K562 (cell line): ENCODE data around the gene PLGRKT. TPM values are rescaled to one million over a fixed set of nuclear protein-coding genes. Genes with fewer than 3 reads are reported as not detected.
A peak's percentile ranks its signal among the peaks of the same experiment; 100 is the strongest.

Experiments
- ATAC-seq: fragments of 200-7000 bp; cut with Tn5 transposase; 3 replicates; pipeline ENCODE4 v1.9.1; 2020; ENCODE audit warnings: moderate library complexity
- BruUV-seq: library from RNA; stranded (reverse); fragments of 400-500 nt; replicated peaks from 2 replicates; lab custom pipeline; 2021; lab: Mats Ljungman, UMichigan
- CTCF ChIA-PET: fragments of 300-600 bp; formaldehyde crosslinking; extraction: SDS; loops from one replicate; lab custom pipeline; 2021; ENCODE audit warnings: low intra/inter-chr PET ratio; lab: Yijun Ruan, JAX
- POLR2A ChIA-PET: fragments of 300-600, 350-650 bp; sonication (Branson Sonifier 250); formaldehyde crosslinking; extraction: SDS; loops from one replicate; lab custom pipeline; 2021; ENCODE audit warnings: antibody characterized with exemption, inconsistent platforms; lab: Yijun Ruan, JAX
- DNase-seq, 4 experiments: peaks; one replicate each; pipeline versions ENCODE4 v3.0.0 to v3.0.0-alpha.2; 2011 to 2018; ENCODE audit warnings: low spot score in 3 of 4, mixed read lengths in 3 of 4; ENCODE audit errors: extremely low read depth in 1 of 4
- FAIRE-seq: peaks from 2 replicates; lab custom pipeline; 2011; peaks lifted over from hg19 to GRCh38; lab: Jason Lieb, UNC
- H2AFZ ChIP-seq: 2 replicates; pipeline ENCODE4 v1.6.0; 2011; ENCODE audit warnings: low read depth, low read length, control low read depth, inconsistent platforms
- H3K27ac ChIP-seq: fragments of 200-600 bp; 3 replicates; pipeline ENCODE4 v1.8.0; 2011; ENCODE audit warnings: low read depth, mild to moderate bottlenecking, control low read depth, inconsistent platforms, low read length, moderate library complexity, mixed read lengths; ENCODE audit errors: extremely low read depth
- H3K27me3 ChIP-seq, 2 experiments: fragments of 300-600 bp in 1 of 2; 2 replicates in 1 of 2; 3 replicates in 1 of 2; pipeline versions ENCODE4 v1.6.0 to v1.8.0; 2011; ENCODE audit warnings: inconsistent platforms in 2 of 2, low read length in 2 of 2, mild to moderate bottlenecking in 1 of 2, mixed read lengths in 1 of 2, moderate library complexity in 1 of 2; ENCODE audit not compliant: control insufficient read depth in 2 of 2, insufficient read depth in 2 of 2
- H3K36me3 ChIP-seq: fragments of 300-600 bp; 3 replicates; pipeline ENCODE4 v1.8.0; 2011; ENCODE audit warnings: mild to moderate bottlenecking, low read length, inconsistent platforms; ENCODE audit not compliant: control insufficient read depth, insufficient read depth
- H3K4me1 ChIP-seq, 2 experiments: fragments of 200-600 bp in 1 of 2; replicated peaks in 1 of 2; 2 replicates in 1 of 2; 3 replicates in 1 of 2; pipeline versions ENCODE4 v1.5.1 to v1.8.0; 2011; ENCODE audit warnings: inconsistent platforms in 2 of 2, low read length in 2 of 2, mild to moderate bottlenecking in 1 of 2, mixed read lengths in 1 of 2, moderate library complexity in 1 of 2; ENCODE audit not compliant: control insufficient read depth in 2 of 2, insufficient read depth in 2 of 2
- H3K4me2 ChIP-seq: 2 replicates; pipeline ENCODE4 v1.6.1; 2011; ENCODE audit warnings: low read length, control low read depth, inconsistent platforms, mixed read lengths; ENCODE audit not compliant: insufficient read depth
- H3K4me3 ChIP-seq: fragments of 200-600 bp; sonication (generic), shearing (Covaris generic); 2 replicates; pipeline ENCODE4 v1.5.1; 2016; ENCODE audit warnings: control low read depth, inconsistent platforms
- H3K79me2 ChIP-seq: fragments of 200-600 bp; 3 replicates; pipeline ENCODE4 v1.8.0; 2011; ENCODE audit warnings: low read length, inconsistent platforms; ENCODE audit not compliant: control insufficient read depth, insufficient read depth
- H3K9ac ChIP-seq, 2 experiments: 2 replicates each; pipeline versions ENCODE4 v1.6.0 to v1.6.1; 2011; ENCODE audit warnings: low read depth in 2 of 2, low read length in 2 of 2, control low read depth in 1 of 2, inconsistent platforms in 1 of 2, mild to moderate bottlenecking in 1 of 2, mixed read lengths in 1 of 2; ENCODE audit not compliant: insufficient read depth in 1 of 2
- H3K9me1 ChIP-seq: one replicate; pipeline ENCODE4 v1.6.0; 2011; ENCODE audit warnings: inconsistent platforms, mild to moderate bottlenecking, low read length, moderate library complexity; ENCODE audit not compliant: control insufficient read depth, insufficient read depth
- H3K9me3 ChIP-seq: replicated peaks from 2 replicates; pipeline ENCODE4 v1.5.1; 2011; ENCODE audit warnings: low read depth, low read length, inconsistent platforms; ENCODE audit not compliant: control insufficient read depth, insufficient read depth
- H4K20me1 ChIP-seq: replicated peaks from 2 replicates; pipeline ENCODE4 v1.6.1; 2011; ENCODE audit warnings: low read length, inconsistent platforms, mixed read lengths; ENCODE audit not compliant: control insufficient read depth, insufficient read depth
- CTBP1 ChIP-seq: fragments of 450-650 bp; IDR thresholded peaks from 2 replicates; pipeline ENCODE4 v1.6.1; 2016; ENCODE audit warnings: borderline replicate concordance
- DEAF1 ChIP-seq: fragments of 450-650 bp; formaldehyde crosslinking; IDR thresholded peaks from 2 replicates; pipeline ENCODE4 v1.4.0; 2020; ENCODE audit warnings: mild to moderate bottlenecking, moderate library complexity
- EHMT2 ChIP-seq: fragments of 450-650 bp; IDR thresholded peaks from 2 replicates; pipeline ENCODE4 v1.6.1; 2018; ENCODE audit warnings: antibody characterized with exemption
- GATAD2B ChIP-seq: fragments of 450-650 bp; IDR thresholded peaks from 2 replicates; pipeline ENCODE4 v1.6.1; 2017; ENCODE audit warnings: mild to moderate bottlenecking, borderline replicate concordance
- HDAC8 ChIP-seq: fragments of 450-650 bp; IDR thresholded peaks from 2 replicates; pipeline ENCODE4 v1.6.1; 2016; ENCODE audit warnings: mild to moderate bottlenecking, missing genetic modification characterization, moderate library complexity, missing compliant biosample characterization
- IRF9 ChIP-seq: fragments of 450-650 bp; IDR thresholded peaks from 2 replicates; pipeline ENCODE4 v1.6.1; 2016; ENCODE audit warnings: missing biosample characterization, missing genetic modification characterization
- MAFK ChIP-seq: IDR thresholded peaks from 2 replicates; pipeline ENCODE4 v1.6.1; 2011; ENCODE audit warnings: low read length, improper control_type of control experiment
- MAZ ChIP-seq, 2 experiments: fragments of 450-650 bp in 1 of 2; sonication (generic) in 1 of 2; formaldehyde crosslinking; IDR thresholded peaks in 1 of 2; conservative IDR thresholded peaks in 1 of 2; 2 replicates each; pipeline versions ENCODE4 v1.4.0 to v1.5.0; 2020; ENCODE audit warnings: mild to moderate bottlenecking in 1 of 2, missing genetic modification reagents in 1 of 2
- MEF2A ChIP-seq: IDR thresholded peaks from 2 replicates; pipeline ENCODE4 v1.6.1; 2011; ENCODE audit warnings: low read depth, mild to moderate bottlenecking, low read length, moderate library complexity; ENCODE audit not compliant: control insufficient read depth
- NCOA6 ChIP-seq: fragments of 450-650 bp; IDR thresholded peaks from 2 replicates; pipeline ENCODE4 v1.6.1; 2017; ENCODE audit warnings: mild to moderate bottlenecking
- ZNF121 ChIP-seq: sonication (generic); formaldehyde crosslinking; conservative IDR thresholded peaks from 2 replicates; pipeline ENCODE4 v1.8.0; 2022; ENCODE audit warnings: missing genetic modification reagents
- ZNF609 ChIP-seq: sonication (generic); formaldehyde crosslinking; IDR thresholded peaks from 2 replicates; pipeline ENCODE4 v1.8.1; 2023; ENCODE audit warnings: missing genetic modification reagents, mild to moderate bottlenecking, borderline replicate concordance
- WGBS: fragments of 100-300 bp; shearing (Covaris generic); methylation state at CpG from one replicate; pipeline ENCODE4 v1.1.6; 2016; ENCODE audit warnings: low coverage, mixed read lengths; ENCODE audit not compliant: insufficient coverage; ENCODE audit errors: missing lambda C conversion rate; 5-methylcytosine and 5-hydroxymethylcytosine counted together
- in situ Hi-C: fragments of 300-500 bp; cut with MboI; formaldehyde crosslinking; loops from 4 replicates; pipeline ENCODE4 v1.15.0; 2018; ENCODE audit warnings: inconsistent platforms, mixed read lengths
- intact Hi-C: fragments of 100-400 bp; cut with micrococcal nuclease; formaldehyde crosslinking; loops from 2 replicates; pipeline ENCODE4 v1.14.2; 2022
- polyA plus RNA-seq, 8 experiments: library from polyadenylated mRNA; depleted of rRNA in 4 of 8; stranded (reverse) in 5 of 8; unstranded in 3 of 8; fragments of >200 nt; fragmentation: Nextera tagmentation in 2 of 8; fragmentation: Illumina TruSeq in 1 of 8; extraction: Ambion mirVana in 2 of 8; extraction: Trizol in 1 of 8; gene quantifications; 2 replicates each; pipeline versions ENCODE4 v1.2.1 to v1.2.3, GENCODE V29; 2011 to 2014; ENCODE audit warnings: inconsistent platforms in 1 of 8, missing spikeins in 1 of 8
- total RNA-seq, 7 experiments: library from RNA; depleted of rRNA in 6 of 7; stranded (reverse); fragments of >200 nt in 6 of 7; fragmentation: Illumina TruSeq in 2 of 7; extraction: Trizol in 2 of 7; gene quantifications; 2 replicates each; pipeline versions ENCODE4 v1.2.1 to v1.2.3, GENCODE V29; 2011 to 2021; ENCODE audit warnings: low replicate concordance in 1 of 7

PLGRKT gene
- total and polyA plus RNA-seq, 9 of the 15 experiments (the other 6 are each of a cell fraction or from before 2014, with no cell fraction given), result 4.7 to 13.8 (median 6.5) TPM

GRCh38 chr9:5450359-5451091 is 12.8 kb upstream of the PLGRKT start, which contains the start of gene CD274:
Gene CD274, plus strand, starts transcription at chr9:5450542. Its CDS starts 5,572 bp downstream, at chr9:5456114.
- Histone ChIP-seq H3K4me1 (peaks cover 2 to 4% of the 10 kb centered on the region in 2 experiments; a peak in 2 of 5 replicates), H3K36me3 (no peaks in the 10 kb centered on the region), H3K27ac (no peak within 1 kb of the TSS; the same call in 2 of the 3 replicates), H3K9ac (peak within 1 kb of the TSS; percentile 58 to 82), H3K79me2 (no peaks in the 10 kb centered on the region), H3K9me3 (no peaks in the 10 kb centered on the region), H4K20me1 (no peaks in the 10 kb centered on the region), H3K4me2 (peak within 1 kb of the TSS; percentile 79), H3K9me1 (no peaks in the 10 kb centered on the region), H3K4me3 (peak within 1 kb of the TSS; percentile 46), H3K27me3 (no peaks in the 10 kb centered on the region), H2AFZ (peak within 1 kb of the TSS; percentile 95)
- in situ Hi-C loops (no loop called here), intact Hi-C loops (loop anchor here (1.0 to 5.0 kb wide), 2 partner anchors 52 to 140 kb away; no protein-coding TSS in a partner anchor)
- CTCF ChIA-PET, result interaction anchor here (0.7 to 1.1 kb wide), 3 partner anchors 19 to 139 kb away, joined by 3 read pairs; no protein-coding TSS in a partner anchor
- ATAC-seq, result peak; percentile 100
- peak; percentile 27 to 82 (median 56) for DNase-seq
- POLR2A ChIA-PET, result interaction anchor here (1.4 to 1.8 kb wide), 2 partner anchors 9 to 10 kb away, joined by 4 to 5 read pairs; no protein-coding TSS in a partner anchor
- FAIRE-seq, result peak; percentile 88
- 15% methylated on average over 21 of the region's 36 CpGs for WGBS
- no TSS peak for BruUV-seq
- TF ChIP-seq ZNF609 (no peak), MAFK (no peak), CTBP1 (no peak; the same call in 1 of the 2 replicates), ZNF121 (CRISPR knock-in tag) (no peak), EHMT2 (no peak), IRF9 (no peak), MAZ (CRISPR knock-in tag; conservative IDR thresholded peaks at IDR 0.05 in 1 of 2, IDR thresholded peaks at IDR 0.05 in 1 of 2) (peak in 1 of 2 experiments; percentile 44; a peak in 1 of 4 replicates), MEF2A (no peak), DEAF1 (peak; percentile 79), GATAD2B (no peak), NCOA6 (no peak), HDAC8 (tag) (no peak)
